ENCODE data around the gene IFITM5. TPM values are rescaled to one million over a fixed set of nuclear protein-coding genes. Genes with fewer than 3 reads are reported as not detected.

Gene IFITM5
- total and polyA plus RNA-seq, 9 of the 15 experiments (the other 6 are each of a cell fraction or from before 2014, with no cell fraction given): 0.19 TPM; not detected in 8

DNA sequence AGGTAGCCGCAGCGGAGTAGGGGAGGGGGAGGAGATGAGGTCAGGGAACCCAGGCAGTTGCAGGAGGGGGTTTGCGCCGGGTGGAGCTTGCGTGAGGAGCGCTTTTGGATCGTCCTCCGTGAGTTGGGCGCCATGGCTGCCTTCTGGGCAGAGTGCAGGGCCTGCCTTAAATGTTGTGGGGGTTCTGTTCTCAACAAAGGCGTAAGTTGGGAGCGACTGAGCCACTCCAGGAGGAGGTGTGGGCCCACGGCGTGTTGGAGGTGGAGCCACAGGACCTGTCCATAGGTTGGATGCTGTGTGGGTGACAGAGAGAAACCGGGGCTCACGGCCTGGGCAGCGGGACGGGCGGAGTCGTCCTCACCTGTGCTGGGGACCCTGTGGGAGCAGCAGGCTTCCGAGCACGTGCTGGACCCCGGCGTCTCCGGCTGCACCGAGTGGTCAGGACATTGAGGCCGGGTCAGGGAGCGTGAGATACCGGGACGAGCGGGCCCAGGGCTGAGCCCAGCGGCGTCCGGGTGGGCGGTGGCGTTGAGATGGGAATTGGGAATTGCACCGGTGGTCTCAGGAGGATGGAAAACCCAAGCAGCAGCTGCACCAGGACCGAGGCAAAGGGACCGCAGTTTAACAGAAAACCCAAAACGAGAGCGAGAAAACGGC is 11.4 kb downstream of the IFITM5 start (continued):
- TF ChIP-seq, protein P1, sequence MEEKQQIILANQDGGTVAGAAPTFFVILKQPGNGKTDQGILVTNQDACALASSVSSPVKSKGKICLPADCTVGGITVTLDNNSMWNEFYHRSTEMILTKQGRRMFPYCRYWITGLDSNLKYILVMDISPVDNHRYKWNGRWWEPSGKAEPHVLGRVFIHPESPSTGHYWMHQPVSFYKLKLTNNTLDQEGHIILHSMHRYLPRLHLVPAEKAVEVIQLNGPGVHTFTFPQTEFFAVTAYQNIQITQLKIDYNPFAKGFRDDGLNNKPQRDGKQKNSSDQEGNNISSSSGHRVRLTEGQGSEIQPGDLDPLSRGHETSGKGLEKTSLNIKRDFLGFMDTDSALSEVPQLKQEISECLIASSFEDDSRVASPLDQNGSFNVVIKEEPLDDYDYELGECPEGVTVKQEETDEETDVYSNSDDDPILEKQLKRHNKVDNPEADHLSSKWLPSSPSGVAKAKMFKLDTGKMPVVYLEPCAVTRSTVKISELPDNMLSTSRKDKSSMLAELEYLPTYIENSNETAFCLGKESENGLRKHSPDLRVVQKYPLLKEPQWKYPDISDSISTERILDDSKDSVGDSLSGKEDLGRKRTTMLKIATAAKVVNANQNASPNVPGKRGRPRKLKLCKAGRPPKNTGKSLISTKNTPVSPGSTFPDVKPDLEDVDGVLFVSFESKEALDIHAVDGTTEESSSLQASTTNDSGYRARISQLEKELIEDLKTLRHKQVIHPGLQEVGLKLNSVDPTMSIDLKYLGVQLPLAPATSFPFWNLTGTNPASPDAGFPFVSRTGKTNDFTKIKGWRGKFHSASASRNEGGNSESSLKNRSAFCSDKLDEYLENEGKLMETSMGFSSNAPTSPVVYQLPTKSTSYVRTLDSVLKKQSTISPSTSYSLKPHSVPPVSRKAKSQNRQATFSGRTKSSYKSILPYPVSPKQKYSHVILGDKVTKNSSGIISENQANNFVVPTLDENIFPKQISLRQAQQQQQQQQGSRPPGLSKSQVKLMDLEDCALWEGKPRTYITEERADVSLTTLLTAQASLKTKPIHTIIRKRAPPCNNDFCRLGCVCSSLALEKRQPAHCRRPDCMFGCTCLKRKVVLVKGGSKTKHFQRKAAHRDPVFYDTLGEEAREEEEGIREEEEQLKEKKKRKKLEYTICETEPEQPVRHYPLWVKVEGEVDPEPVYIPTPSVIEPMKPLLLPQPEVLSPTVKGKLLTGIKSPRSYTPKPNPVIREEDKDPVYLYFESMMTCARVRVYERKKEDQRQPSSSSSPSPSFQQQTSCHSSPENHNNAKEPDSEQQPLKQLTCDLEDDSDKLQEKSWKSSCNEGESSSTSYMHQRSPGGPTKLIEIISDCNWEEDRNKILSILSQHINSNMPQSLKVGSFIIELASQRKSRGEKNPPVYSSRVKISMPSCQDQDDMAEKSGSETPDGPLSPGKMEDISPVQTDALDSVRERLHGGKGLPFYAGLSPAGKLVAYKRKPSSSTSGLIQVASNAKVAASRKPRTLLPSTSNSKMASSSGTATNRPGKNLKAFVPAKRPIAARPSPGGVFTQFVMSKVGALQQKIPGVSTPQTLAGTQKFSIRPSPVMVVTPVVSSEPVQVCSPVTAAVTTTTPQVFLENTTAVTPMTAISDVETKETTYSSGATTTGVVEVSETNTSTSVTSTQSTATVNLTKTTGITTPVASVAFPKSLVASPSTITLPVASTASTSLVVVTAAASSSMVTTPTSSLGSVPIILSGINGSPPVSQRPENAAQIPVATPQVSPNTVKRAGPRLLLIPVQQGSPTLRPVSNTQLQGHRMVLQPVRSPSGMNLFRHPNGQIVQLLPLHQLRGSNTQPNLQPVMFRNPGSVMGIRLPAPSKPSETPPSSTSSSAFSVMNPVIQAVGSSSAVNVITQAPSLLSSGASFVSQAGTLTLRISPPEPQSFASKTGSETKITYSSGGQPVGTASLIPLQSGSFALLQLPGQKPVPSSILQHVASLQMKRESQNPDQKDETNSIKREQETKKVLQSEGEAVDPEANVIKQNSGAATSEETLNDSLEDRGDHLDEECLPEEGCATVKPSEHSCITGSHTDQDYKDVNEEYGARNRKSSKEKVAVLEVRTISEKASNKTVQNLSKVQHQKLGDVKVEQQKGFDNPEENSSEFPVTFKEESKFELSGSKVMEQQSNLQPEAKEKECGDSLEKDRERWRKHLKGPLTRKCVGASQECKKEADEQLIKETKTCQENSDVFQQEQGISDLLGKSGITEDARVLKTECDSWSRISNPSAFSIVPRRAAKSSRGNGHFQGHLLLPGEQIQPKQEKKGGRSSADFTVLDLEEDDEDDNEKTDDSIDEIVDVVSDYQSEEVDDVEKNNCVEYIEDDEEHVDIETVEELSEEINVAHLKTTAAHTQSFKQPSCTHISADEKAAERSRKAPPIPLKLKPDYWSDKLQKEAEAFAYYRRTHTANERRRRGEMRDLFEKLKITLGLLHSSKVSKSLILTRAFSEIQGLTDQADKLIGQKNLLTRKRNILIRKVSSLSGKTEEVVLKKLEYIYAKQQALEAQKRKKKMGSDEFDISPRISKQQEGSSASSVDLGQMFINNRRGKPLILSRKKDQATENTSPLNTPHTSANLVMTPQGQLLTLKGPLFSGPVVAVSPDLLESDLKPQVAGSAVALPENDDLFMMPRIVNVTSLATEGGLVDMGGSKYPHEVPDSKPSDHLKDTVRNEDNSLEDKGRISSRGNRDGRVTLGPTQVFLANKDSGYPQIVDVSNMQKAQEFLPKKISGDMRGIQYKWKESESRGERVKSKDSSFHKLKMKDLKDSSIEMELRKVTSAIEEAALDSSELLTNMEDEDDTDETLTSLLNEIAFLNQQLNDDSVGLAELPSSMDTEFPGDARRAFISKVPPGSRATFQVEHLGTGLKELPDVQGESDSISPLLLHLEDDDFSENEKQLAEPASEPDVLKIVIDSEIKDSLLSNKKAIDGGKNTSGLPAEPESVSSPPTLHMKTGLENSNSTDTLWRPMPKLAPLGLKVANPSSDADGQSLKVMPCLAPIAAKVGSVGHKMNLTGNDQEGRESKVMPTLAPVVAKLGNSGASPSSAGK (IDR thresholded peaks at IDR 0.05): peak; percentile 87
- TF ChIP-seq HMGXB4 (CRISPR knock-in tag; IDR thresholded peaks at IDR 0.05): no peak
- no peak for TF ChIP-seq ZNF224 (CRISPR knock-in tag; IDR thresholded peaks at IDR 0.05)
- no peak for TF ChIP-seq SIN3A (IDR thresholded peaks at IDR 0.05; ENCODE audit: borderline replicate concordance in 2 of 2, control insufficient read depth in 1 of 2, low read depth in 2 of 2, low read length in 2 of 2)
- TF ChIP-seq NR4A1 (CRISPR knock-in tag; IDR thresholded peaks at IDR 0.05): no peak
- no peak for TF ChIP-seq NR4A1 (tag; IDR thresholded peaks at IDR 0.05)
- TF ChIP-seq ZNF146 (CRISPR knock-in tag; IDR thresholded peaks at IDR 0.05; ENCODE audit: unreplicated experiment): no peak
- TF ChIP-seq, protein P2, sequence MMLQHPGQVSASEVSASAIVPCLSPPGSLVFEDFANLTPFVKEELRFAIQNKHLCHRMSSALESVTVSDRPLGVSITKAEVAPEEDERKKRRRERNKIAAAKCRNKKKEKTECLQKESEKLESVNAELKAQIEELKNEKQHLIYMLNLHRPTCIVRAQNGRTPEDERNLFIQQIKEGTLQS (IDR thresholded peaks at IDR 0.05): no peak
- TF ChIP-seq, protein P2 (CRISPR knock-in tag; conservative IDR thresholded peaks at IDR 0.05): no peak
- TF ChIP-seq ZNF282 (CRISPR knock-in tag; IDR thresholded peaks at IDR 0.05): peak; percentile 65; the same call in 1 of the 2 replicates
- peak; percentile 51 for TF ChIP-seq CCNT2 (IDR thresholded peaks at IDR 0.05; ENCODE audit: borderline replicate concordance, extremely low read depth, insufficient read length, low read depth, low read length)
- no peak for TF ChIP-seq SNRNP70 (optimal IDR thresholded peaks at IDR 0.05; ENCODE audit: low read depth, low read length)
- no peak for TF ChIP-seq CBFB (CRISPR knock-in tag; IDR thresholded peaks at IDR 0.05)
- TF ChIP-seq RBM17 (IDR thresholded peaks at IDR 0.05; ENCODE audit: borderline replicate concordance, low read depth, low read length): no peak

Measured in K562 (cell line).